Hair follicular keratinocyte (primary cell): ENCODE measurements around the gene NLRP14. TPM values are rescaled to one million over a fixed set of nuclear protein-coding genes. Genes with fewer than 3 reads are reported as not detected.

Experiments
- total RNA-seq: library from RNA; depleted of rRNA; stranded (reverse); fragments of >200 nt; gene quantifications from 2 replicates; pipeline ENCODE4 v1.2.3, GENCODE V29; 2015

NLRP14 gene, protein sequence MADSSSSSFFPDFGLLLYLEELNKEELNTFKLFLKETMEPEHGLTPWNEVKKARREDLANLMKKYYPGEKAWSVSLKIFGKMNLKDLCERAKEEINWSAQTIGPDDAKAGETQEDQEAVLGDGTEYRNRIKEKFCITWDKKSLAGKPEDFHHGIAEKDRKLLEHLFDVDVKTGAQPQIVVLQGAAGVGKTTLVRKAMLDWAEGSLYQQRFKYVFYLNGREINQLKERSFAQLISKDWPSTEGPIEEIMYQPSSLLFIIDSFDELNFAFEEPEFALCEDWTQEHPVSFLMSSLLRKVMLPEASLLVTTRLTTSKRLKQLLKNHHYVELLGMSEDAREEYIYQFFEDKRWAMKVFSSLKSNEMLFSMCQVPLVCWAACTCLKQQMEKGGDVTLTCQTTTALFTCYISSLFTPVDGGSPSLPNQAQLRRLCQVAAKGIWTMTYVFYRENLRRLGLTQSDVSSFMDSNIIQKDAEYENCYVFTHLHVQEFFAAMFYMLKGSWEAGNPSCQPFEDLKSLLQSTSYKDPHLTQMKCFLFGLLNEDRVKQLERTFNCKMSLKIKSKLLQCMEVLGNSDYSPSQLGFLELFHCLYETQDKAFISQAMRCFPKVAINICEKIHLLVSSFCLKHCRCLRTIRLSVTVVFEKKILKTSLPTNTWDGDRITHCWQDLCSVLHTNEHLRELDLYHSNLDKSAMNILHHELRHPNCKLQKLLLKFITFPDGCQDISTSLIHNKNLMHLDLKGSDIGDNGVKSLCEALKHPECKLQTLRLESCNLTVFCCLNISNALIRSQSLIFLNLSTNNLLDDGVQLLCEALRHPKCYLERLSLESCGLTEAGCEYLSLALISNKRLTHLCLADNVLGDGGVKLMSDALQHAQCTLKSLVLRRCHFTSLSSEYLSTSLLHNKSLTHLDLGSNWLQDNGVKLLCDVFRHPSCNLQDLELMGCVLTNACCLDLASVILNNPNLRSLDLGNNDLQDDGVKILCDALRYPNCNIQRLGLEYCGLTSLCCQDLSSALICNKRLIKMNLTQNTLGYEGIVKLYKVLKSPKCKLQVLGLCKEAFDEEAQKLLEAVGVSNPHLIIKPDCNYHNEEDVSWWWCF
- 0.04 and 0.08 TPM in 2 replicates for total RNA-seq

DNA sequence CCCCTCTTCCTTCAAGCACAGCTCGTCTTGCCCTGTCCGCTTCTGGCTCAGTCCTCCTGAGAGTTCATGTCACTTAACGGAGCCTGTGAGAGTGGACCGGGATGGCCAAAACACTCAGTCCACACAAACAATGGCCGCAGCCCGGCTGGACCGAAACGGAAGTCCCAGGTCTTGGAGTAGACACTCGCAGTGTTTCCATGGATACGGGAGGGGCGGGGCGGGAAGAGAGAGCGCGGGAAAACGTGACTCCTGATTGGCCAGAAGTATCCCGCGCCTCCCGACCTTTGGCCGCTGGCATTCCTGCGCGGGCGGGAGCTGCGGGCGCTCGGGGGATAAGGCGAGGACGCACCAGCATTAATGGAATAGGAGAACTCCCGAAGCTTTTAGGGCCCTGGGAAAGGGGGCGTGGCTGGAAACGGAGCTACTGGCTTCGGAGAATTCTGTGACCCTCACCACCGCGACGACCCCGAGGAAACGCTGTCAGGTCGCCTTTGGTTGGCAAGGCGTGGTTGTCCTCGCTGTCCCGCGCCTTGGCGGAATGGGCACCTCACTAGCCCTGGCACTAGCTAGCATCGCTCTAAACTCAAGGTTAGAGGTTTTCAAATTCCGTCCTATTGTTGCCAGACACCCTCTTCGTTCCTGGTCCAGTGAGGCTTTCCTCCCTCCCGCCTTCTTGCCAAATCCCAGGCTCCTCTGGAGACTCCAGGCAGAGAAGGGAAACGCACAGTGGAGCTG, at the start of gene NLRP14, which contains the start of gene ZNF214:
TSS of gene NLRP14 (plus strand) at position 297 of the 735 bp plus-strand sequence. CDS start 18,108 bp downstream, outside the sequence.
TSS of gene ZNF214 (minus strand) at position 164 of the 735 bp plus-strand sequence. CDS start 17,511 bp downstream, outside the sequence.

DNA sequence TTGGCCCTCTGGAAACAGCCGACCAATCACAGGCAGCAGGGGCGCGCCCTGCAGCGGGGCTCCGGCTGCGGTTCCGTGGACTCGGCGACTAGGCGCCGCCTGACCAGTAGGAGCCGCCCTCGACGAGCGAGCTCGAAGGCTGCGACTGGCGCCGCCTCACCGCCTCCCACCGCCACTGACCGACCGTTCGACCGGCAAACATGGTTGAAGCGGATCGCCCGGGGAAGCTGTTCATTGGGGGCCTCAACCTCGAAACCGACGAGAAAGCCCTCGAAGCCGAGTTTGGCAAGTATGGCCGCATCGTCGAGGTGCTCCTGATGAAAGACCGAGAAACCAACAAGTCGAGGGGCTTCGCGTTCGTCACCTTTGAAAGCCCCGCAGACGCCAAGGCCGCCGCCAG, 68.6 kb downstream of the NLRP14 start, which contains the start of gene RBMXL2:
TSS of gene RBMXL2 (plus strand) at position 78 of the 400 bp plus-strand sequence. CDS start at position 201, 123 bp downstream.

Other genes starting within 250 kb of the NLRP14 start
- gene OR2AG2, start 248.5 kb upstream of the NLRP14 start, total RNA-seq: 0.11 TPM in 1 of 2 replicates, not detected in the other
- gene OR2AG1, start 237.5 kb upstream of the NLRP14 start, total RNA-seq: not detected in 2 replicates
- not detected in 2 replicates for gene OR6A2, start 220.8 kb upstream of the NLRP14 start, total RNA-seq
- not detected in 2 replicates for gene OR10A5, start 174.8 kb upstream of the NLRP14 start, total RNA-seq
- gene OR10A2, start 157.4 kb upstream of the NLRP14 start, total RNA-seq: not detected in 2 replicates
- not detected in 2 replicates for gene OR10A4, start 143.9 kb upstream of the NLRP14 start, total RNA-seq
- not detected in 2 replicates for gene OR2D2, start 128.0 kb upstream of the NLRP14 start, total RNA-seq
- gene OR2D3, start 99.5 kb upstream of the NLRP14 start, total RNA-seq: not detected in 2 replicates
- gene ZNF215, start 94.1 kb upstream of the NLRP14 start, total RNA-seq: 3.8 and 5.3 TPM in 2 replicates
- gene ZNF214, start 133 bp upstream of the NLRP14 start, total RNA-seq: 1.1 and 2.1 TPM in 2 replicates
- gene RBMXL2, start 68.5 kb downstream of the NLRP14 start, total RNA-seq: not detected in 2 replicates
- not detected in 2 replicates for gene SYT9, start 231.4 kb downstream of the NLRP14 start, total RNA-seq